ENCODE measurements around the gene UBR7.
"Not testable (repeated sequence)": the region's sequence is repeated elsewhere in the genome, so short reads cannot be mapped to it uniquely, and the experiment has no call there.

Gene UBR7, protein sequence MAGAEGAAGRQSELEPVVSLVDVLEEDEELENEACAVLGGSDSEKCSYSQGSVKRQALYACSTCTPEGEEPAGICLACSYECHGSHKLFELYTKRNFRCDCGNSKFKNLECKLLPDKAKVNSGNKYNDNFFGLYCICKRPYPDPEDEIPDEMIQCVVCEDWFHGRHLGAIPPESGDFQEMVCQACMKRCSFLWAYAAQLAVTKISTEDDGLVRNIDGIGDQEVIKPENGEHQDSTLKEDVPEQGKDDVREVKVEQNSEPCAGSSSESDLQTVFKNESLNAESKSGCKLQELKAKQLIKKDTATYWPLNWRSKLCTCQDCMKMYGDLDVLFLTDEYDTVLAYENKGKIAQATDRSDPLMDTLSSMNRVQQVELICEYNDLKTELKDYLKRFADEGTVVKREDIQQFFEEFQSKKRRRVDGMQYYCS

GRCh38 chr14:93206793-93207467 is at the start of gene UBR7, which contains the start of gene GON7:
UBR7 (plus strand) TSS chr14:93207256; CDS start chr14:93207292, 36 bp downstream.
GON7 (minus strand) TSS chr14:93207065; CDS start chr14:93207037, 28 bp downstream.
- peak; percentile 38 for DNase-seq

DNA sequence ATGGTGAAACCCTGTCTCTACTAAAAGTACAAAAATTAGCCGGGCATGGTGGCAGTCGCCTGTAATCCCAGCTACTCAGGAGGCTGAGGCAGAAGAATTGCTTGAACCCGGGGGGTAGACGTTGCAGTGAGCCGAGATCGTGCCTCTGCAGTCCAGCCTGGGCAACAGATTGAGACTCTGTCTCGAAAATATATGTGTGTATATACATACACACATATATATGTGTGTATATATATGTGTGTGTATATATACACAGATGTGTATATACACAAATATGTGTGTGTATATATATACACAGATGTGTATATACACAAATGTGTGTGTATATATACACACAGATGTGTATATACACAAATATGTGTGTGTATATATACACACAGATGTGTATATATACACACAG is 48.7 kb upstream of the UBR7 start:
- DNase-seq: not testable (repeated sequence)

DNA sequence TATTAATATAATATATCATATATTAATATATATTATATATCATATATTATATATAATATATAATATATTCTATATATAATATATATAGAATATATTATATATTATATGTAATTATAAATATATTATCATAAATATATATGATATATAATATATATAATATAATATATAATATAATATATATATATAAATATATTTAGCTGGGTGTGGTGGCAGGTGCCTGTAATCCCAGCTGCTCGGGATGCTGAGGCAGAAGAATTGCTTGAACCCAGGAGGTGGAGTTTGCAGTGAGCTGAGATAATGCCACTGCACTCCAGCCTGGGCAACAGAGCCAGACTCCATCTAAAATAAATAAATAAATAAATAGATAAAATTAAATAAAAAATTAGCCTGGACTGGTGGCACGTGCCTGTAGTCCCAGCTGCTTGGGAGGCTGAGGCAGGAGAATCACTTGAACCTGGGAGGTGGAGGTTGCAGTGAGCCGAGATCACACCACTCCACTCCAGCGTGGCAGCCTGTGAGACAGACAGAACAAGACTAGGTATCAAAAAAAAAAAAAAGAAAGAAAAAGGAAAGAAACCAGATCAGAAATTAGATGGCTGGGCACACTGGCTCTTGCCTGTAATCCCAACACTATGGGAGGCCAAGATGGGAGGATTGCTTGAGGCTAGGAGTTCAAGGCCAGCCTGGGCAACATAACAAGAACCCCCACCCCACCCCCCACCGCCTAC is 47.3 kb upstream of the UBR7 start:
- not testable (repeated sequence) for DNase-seq

GRCh38 chr14:93160353-93160801 is 46.7 kb upstream of the UBR7 start:
- DNase-seq: no peak

- no peak for DNase-seq
These were observed 45.6 kb upstream of the UBR7 start for GRCh38 chr14:93161411-93161940.

- no peak for DNase-seq
These were observed 43.5 kb upstream of the UBR7 start for GRCh38 chr14:93163564-93163963.

- DNase-seq: not testable (repeated sequence)
These were observed 41.5 kb upstream of the UBR7 start for GRCh38 chr14:93165271-93166265.

- not testable (repeated sequence) for DNase-seq
These were observed 38.4 kb upstream of the UBR7 start for GRCh38 chr14:93168610-93169009.

DNA sequence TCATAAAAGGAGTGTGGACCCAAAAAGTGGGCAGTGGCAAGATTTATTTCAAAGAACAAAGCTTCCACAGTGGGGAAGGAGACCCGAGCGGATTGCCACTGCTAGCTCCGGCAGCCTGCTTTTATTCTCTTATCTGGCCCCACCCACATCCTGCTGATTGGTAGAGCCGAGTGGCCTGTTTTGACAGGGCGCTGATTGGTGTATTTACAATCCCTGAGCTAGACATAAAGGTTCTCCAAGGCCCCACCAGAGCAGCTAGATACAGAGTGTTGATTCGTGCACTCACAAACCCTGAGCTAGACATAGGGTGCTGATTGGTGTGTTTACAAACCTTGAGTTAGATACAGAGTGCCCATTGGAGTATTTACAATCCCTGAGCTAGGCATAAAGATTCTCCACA is 37.4 kb upstream of the UBR7 start:
- not testable (repeated sequence) for DNase-seq

DNA sequence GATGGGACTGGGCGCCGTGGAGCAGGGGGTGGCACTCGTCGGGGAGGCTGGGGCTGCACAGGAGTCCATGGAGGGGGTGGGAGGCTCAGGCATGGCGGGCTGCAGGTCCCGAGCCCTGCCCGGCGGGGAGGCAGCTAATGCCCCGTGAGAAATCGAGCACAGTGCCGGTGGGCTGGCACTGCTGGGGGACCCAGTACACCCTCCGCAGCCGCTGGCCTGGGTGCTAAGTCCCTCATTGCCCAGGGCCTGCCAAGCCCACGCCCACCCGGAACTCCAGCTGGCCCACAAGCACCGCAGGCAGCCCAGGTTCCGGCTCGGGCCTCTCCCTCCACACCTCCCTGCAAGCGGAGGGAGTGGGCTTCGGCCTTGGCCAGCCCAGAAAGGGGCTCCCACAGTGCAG is 36.9 kb upstream of the UBR7 start:
- not testable (repeated sequence) for DNase-seq

GRCh38 chr14:93171376-93171775 is 35.7 kb upstream of the UBR7 start:
- no peak for DNase-seq

GRCh38 chr14:93173943-93174395 is 33.1 kb upstream of the UBR7 start:
- DNase-seq: no peak

DNA sequence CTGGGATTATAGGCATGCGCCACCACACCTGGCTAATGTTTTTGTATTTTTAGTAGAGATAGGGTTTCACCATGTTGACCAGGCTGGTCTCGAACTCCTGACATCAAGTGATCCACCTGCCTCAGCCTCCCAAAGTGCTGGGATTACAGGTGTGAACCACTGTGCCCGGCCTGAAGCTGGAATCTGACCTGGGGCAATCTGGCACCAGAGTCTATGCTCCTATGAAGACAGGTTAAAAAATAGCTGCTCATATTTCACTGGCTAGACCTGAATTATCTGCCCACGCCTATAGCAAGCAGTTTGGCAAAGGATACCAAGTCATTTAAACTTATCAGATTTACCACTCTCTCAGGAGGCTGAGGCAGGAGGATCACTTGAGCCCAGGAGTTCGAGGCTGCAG is 32.3 kb upstream of the UBR7 start:
- DNase-seq: not testable (repeated sequence)

DNA sequence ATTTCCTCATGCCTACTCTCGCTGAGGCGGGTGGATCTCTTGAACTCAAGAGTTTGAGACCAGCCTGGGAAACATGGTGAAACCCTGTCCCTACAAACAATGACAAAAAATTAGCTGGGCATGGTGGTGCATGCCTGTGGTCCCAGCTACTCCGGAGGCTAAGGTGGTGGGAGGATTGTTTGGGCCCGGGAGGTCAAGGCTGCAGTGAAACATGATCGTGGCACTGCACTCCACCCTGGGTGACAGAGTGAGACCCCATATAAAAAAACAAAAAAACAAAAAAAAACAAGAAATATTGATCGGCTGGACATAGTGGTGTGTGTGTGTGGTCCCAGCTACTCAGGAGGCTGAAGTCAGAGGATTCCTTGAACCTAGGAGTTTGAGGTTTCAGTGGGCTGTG is 31.6 kb upstream of the UBR7 start:
- no peak for DNase-seq

GRCh38 chr14:93183596-93184317 is 23.3 kb upstream of the UBR7 start:
- no peak for DNase-seq

GRCh38 chr14:93184391-93185348 is 22.4 kb upstream of the UBR7 start, which contains the start of the genes LYSET and MOAP1:
LYSET (plus strand) TSS chr14:93185317; CDS start chr14:93185406, 89 bp downstream.
MOAP1 (minus strand) TSS chr14:93184897; CDS start chr14:93184242, 655 bp downstream.
- no peak for DNase-seq

DNA sequence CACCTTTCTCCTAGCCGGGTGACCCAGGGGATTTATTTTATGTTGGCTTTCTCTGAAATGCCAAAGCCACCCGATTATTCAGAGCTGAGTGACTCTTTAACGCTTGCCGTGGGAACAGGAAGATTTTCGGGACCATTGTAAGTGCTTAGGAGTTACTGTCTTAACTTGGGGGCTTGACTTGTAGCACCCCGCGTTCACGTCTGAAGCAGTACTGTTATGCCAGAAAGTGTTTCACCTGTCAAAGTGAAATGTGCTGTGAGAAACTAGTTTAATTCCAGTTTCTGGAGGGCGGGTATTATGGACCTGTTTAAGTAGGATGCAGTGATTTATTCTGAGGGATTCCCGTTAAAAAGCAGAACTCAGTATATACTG is 21.7 kb upstream of the UBR7 start:
- DNase-seq: no peak

- no peak for DNase-seq
These were observed 20.6 kb upstream of the UBR7 start for GRCh38 chr14:93186466-93186865.

DNA sequence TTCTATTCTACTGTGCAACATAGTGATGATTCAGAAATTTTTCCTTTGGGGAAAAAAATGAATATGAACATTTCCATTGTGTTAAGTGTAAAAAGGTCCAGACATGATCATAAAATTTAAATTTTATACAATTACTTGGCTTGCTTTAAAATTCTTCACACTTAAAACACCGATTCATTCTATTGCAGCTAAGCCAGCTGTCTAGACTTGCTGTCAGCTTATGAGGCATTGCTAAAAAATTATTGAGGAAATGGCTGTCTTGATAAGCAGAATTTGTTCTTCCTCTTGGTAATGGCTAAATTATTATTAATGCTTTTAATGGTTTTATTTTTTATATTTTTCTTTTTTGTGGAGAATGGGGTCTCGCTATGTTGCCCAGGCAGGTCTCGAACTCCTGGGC is 20.1 kb upstream of the UBR7 start:
- DNase-seq: no peak

Data from cortex of kidney (tissue), 1 donor.